Upper lobe of left lung (tissue), 6 donors: ENCODE results near the gene DDX1. TPM values are rescaled to one million over a fixed set of nuclear protein-coding genes. Genes with fewer than 3 reads are reported as not detected.

Experiments
- ATAC-seq, 2 donors: fragments of 200-7000 bp; cut with Tn5 transposase; one replicate each; pipeline ENCODE4 v1.9.1; 2022; ENCODE audit warnings: mild to moderate bottlenecking in 2 of 2, moderate library complexity in 2 of 2; ENCODE audit not compliant: low FRiP score in 2 of 2
- DNase-seq, 2 donors: peaks; one replicate each; pipeline ENCODE4 v3.0.0-alpha.2; 2019 to 2020
- H3K27ac ChIP-seq, 4 donors: fragments of 200-600 bp; sonication (generic); one replicate each; pipeline ENCODE4 v1.5.1; 2016 to 2019
- H3K27me3 ChIP-seq, 4 donors: fragments of 200-600 bp; sonication (generic); one replicate each; pipeline ENCODE4 v1.5.1; 2017 to 2019
- H3K36me3 ChIP-seq, 4 donors: fragments of 200-600 bp; sonication (generic); one replicate each; pipeline ENCODE4 v1.5.1; 2016 to 2019
- H3K4me1 ChIP-seq, 4 donors: fragments of 200-600 bp; sonication (generic); one replicate each; pipeline ENCODE4 v1.5.1; 2018 to 2019
- H3K4me3 ChIP-seq, 4 donors: fragments of 200-600 bp; sonication (generic); one replicate each; pipeline ENCODE4 v1.5.1; 2017 to 2019; ENCODE audit warnings: mild to moderate bottlenecking in 2 of 4, moderate library complexity in 1 of 4
- H3K9me3 ChIP-seq, 4 donors: fragments of 200-600 bp; sonication (generic); one replicate each; pipeline ENCODE4 v1.5.1; 2018 to 2019
- EP300 ChIP-seq, 4 donors: sonication (generic); formaldehyde crosslinking; IDR thresholded peaks; one replicate each; pipeline ENCODE4 v1.5.1; 2017; ENCODE audit warnings: antibody characterized with exemption in 4 of 4, control low read depth in 2 of 4
- POLR2A ChIP-seq, 4 donors: fragments of 450-650 bp; IDR thresholded peaks; one replicate each; pipeline ENCODE4 v1.5.1; 2016 to 2017; ENCODE audit warnings: antibody characterized with exemption in 4 of 4, mild to moderate bottlenecking in 2 of 4
- POLR2AphosphoS5 ChIP-seq, 2 donors: sonication (generic); formaldehyde crosslinking; IDR thresholded peaks; one replicate each; pipeline ENCODE4 v1.5.1; 2017; ENCODE audit warnings: antibody characterized with exemption in 2 of 2
- WGBS, 2 donors: methylation state at CpG; one replicate each; pipeline ENCODE4 v1.1.5; 2017 to 2018; 5-methylcytosine and 5-hydroxymethylcytosine counted together
- total RNA-seq, 6 donors: library from RNA; depleted of rRNA in 4 of 6; stranded (reverse); fragments of >200 nt in 4 of 6; gene quantifications; one replicate each; pipeline versions ENCODE4 v1.1.0 to v1.2.1, GENCODE V29; 2016 to 2021
- TF ChIP-seq, protein P1 (sequence below), 6 experiments: fragments of 450-650 bp in 4 of 6; fragments of 200-600 bp in 2 of 6; sonication (generic) in 2 of 6; IDR thresholded peaks; one replicate each; pipeline ENCODE4 v1.5.1; 2016 to 2019; ENCODE audit warnings: antibody characterized with exemption in 6 of 6
- donor health status: DM: no; HTN: no; CAD: no; lungs with moderate emphysema.
- donor health status: DM: no; HTN: yes; CAD: no; lungs with severe emphysema.

DDX1 gene
- total RNA-seq, 6 donors from 2014 or later = 40.9 to 78.5 (median 53.0) TPM

- ATAC-seq (no peak), DNase-seq (no peak)
- TF ChIP-seq, protein P1, sequence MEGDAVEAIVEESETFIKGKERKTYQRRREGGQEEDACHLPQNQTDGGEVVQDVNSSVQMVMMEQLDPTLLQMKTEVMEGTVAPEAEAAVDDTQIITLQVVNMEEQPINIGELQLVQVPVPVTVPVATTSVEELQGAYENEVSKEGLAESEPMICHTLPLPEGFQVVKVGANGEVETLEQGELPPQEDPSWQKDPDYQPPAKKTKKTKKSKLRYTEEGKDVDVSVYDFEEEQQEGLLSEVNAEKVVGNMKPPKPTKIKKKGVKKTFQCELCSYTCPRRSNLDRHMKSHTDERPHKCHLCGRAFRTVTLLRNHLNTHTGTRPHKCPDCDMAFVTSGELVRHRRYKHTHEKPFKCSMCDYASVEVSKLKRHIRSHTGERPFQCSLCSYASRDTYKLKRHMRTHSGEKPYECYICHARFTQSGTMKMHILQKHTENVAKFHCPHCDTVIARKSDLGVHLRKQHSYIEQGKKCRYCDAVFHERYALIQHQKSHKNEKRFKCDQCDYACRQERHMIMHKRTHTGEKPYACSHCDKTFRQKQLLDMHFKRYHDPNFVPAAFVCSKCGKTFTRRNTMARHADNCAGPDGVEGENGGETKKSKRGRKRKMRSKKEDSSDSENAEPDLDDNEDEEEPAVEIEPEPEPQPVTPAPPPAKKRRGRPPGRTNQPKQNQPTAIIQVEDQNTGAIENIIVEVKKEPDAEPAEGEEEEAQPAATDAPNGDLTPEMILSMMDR (IDR thresholded peaks at IDR 0.05) = no peak
- TF ChIP-seq POLR2A (IDR thresholded peaks at IDR 0.05) (no peak), POLR2AphosphoS5 (IDR thresholded peaks at IDR 0.05) (no peak), EP300 (IDR thresholded peaks at IDR 0.05) (no peak)
- H3K4me3 ChIP-seq = no peak overlapping the region
- H3K27me3 ChIP-seq = no peaks in the 10 kb centered on the region
- no peak overlapping the region for H3K27ac ChIP-seq
- H3K36me3 ChIP-seq = no peaks in the 10 kb centered on the region
- no peaks in the 10 kb centered on the region for H3K9me3 ChIP-seq
- 64 to 71% methylated on average over 1 to 2 of the region's 2 CpGs for WGBS, 2 donors
- peaks cover 0 to 9% (median 6%) of the 10 kb centered on the region in 4 donors for H3K4me1 ChIP-seq
Measured at GRCh38 chr2:15670981-15671380, 79.3 kb downstream of the DDX1 start.

DNA sequence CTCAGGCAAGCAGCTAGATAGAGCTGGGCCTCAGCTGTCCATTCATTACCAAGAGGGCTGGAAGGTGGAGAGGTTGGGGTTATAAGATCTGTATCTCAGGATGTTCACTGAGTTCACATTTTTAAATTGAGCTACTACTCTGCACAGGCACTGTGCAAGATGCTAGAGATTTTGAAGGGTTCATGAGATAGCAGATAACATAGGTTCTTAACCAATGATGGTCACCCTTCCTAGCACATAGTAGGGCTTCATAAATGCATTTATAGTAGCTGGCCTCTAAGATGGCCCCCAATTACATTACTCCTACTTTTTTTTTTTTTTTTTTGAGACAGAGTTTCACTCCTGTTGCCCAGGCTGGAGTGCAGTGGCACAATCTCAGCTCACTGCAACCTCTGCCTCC lies 79.7 kb downstream of the DDX1 start:
- no peaks in the 10 kb centered on the region for H3K27me3 ChIP-seq
- H3K36me3 ChIP-seq = no peaks in the 10 kb centered on the region
- TF ChIP-seq EP300 (IDR thresholded peaks at IDR 0.05) = no peak
- TF ChIP-seq POLR2A (IDR thresholded peaks at IDR 0.05) = no peak
- TF ChIP-seq POLR2AphosphoS5 (IDR thresholded peaks at IDR 0.05) = no peak
- TF ChIP-seq, protein P1 (IDR thresholded peaks at IDR 0.05) = no peak
- no peaks in the 10 kb centered on the region for H3K9me3 ChIP-seq
- DNase-seq = no peak
- H3K27ac ChIP-seq = no peak overlapping the region
- ATAC-seq = no peak
- peaks cover 0 to 9% (median 6%) of the 10 kb centered on the region in 4 donors for H3K4me1 ChIP-seq
- H3K4me3 ChIP-seq = no peak overlapping the region

GRCh38 chr2:15671842-15672815 lies 80.5 kb downstream of the DDX1 start:
- 86 to 96% methylated on average over 9 of the region's 9 CpGs for WGBS, 2 donors
- Histone ChIP-seq H3K4me1 (peaks cover 0 to 9% (median 6%) of the 10 kb centered on the region in 4 donors), H3K4me3 (no peak overlapping the region), H3K27me3 (no peaks in the 10 kb centered on the region), H3K36me3 (no peaks in the 10 kb centered on the region), H3K9me3 (no peaks in the 10 kb centered on the region), H3K27ac (no peak overlapping the region)
- DNase-seq (no peak), ATAC-seq (no peak)
- TF ChIP-seq EP300 (IDR thresholded peaks at IDR 0.05) = no peak
- no peak for TF ChIP-seq POLR2A (IDR thresholded peaks at IDR 0.05)
- TF ChIP-seq, protein P1 (IDR thresholded peaks at IDR 0.05) = no peak
- no peak for TF ChIP-seq POLR2AphosphoS5 (IDR thresholded peaks at IDR 0.05)

DNA sequence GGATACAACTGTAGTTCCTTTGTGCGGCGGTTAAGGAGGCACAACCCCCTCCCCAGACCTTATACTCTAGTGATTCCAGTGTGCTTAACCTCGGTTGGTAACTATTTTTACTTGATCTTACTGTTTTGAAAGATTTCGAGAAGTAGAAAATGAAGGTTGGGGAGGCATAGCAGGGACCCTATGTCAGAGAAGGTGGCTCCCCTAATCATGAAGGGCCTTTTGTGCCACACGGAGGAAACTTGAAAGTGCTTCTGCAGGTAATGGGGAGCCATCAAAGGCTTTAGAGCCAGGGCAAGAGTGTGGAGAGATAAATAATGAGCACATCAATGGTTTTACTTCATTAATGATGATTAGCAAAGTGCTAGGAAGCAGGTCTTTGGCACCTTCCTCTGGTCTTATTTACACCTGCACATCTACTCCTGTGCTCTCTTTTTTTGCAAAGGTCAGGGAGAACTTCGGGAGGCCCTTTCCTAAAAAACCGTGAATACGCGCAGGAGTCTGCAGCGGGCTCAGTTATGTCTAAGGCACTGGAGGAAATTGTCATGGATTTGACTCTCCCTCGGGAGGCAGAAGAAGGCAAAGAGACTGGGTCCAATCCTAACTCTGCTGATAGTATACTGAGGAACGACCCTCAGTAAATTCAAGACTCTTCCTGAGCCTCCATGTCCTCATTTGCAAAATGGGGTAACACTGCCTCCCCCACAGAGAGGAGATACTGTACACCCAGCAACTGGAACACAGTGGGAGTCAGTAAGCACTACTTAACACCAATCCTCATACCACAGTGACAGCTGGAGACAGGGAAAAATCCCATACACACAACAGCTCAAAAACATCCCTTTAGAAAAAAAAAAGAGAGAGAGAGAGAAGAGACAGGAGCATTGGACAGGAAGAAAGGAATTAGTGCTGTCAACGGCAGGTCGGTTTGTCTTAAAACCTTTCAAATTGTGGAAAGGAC lies 81.6 kb downstream of the DDX1 start:
- TF ChIP-seq, protein P1 (IDR thresholded peaks at IDR 0.05) = no peak
- no peaks in the 10 kb centered on the region for H3K36me3 ChIP-seq
- no peaks in the 10 kb centered on the region for H3K9me3 ChIP-seq
- H3K27ac ChIP-seq = peak overlapping the region in 2 of 4 donors; percentile 19 to 65
- peaks cover 0 to 9% (median 6%) of the 10 kb centered on the region in 4 donors for H3K4me1 ChIP-seq
- DNase-seq = no peak
- H3K27me3 ChIP-seq = no peaks in the 10 kb centered on the region
- whole genome bisulfite sequencing, 2 donors = 86% methylated on average over 14 of the region's 14 CpGs
- H3K4me3 ChIP-seq = no peak overlapping the region
- no peak for ATAC-seq
